NT2/D1 (cell line): Measurements from ENCODE around the gene HECTD2.

Source experiments
- SUZ12 ChIP-seq: IDR thresholded peaks from 2 replicates; pipeline ENCODE4 v1.6.1; 2011; ENCODE audit not compliant: insufficient read length, insufficient read depth; ENCODE audit errors: extremely low read depth
- YY1 ChIP-seq: IDR thresholded peaks from 2 replicates; pipeline ENCODE4 v1.6.1; 2011; ENCODE audit not compliant: insufficient read length, insufficient read depth
- ZNF274 ChIP-seq: IDR thresholded peaks from 2 replicates; pipeline ENCODE4 v1.6.1; 2011; ENCODE audit warnings: mild to moderate bottlenecking, low read depth, low read length

- TF ChIP-seq SUZ12 (no peak), YY1 (no peak), ZNF274 (no peak)
Measured at GRCh38 chr10:91406322-91406721, 3.8 kb upstream of the HECTD2 start.
